Amniotic epithelial cell (primary cell): ENCODE results near the gene LMOD2.
A peak's percentile ranks its signal among the peaks of the same experiment; 100 is the strongest.
"Not testable (repeated sequence)": the region's sequence is repeated elsewhere in the genome, so short reads cannot be mapped to it uniquely, and the experiment has no call there.

ENCODE experiments used
- DNase-seq: peaks from one replicate; pipeline ENCODE4 v3.0.0-alpha.2; 2010; ENCODE audit warnings: low read depth

LMOD2 gene, protein sequence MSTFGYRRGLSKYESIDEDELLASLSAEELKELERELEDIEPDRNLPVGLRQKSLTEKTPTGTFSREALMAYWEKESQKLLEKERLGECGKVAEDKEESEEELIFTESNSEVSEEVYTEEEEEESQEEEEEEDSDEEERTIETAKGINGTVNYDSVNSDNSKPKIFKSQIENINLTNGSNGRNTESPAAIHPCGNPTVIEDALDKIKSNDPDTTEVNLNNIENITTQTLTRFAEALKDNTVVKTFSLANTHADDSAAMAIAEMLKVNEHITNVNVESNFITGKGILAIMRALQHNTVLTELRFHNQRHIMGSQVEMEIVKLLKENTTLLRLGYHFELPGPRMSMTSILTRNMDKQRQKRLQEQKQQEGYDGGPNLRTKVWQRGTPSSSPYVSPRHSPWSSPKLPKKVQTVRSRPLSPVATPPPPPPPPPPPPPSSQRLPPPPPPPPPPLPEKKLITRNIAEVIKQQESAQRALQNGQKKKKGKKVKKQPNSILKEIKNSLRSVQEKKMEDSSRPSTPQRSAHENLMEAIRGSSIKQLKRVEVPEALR

DNA sequence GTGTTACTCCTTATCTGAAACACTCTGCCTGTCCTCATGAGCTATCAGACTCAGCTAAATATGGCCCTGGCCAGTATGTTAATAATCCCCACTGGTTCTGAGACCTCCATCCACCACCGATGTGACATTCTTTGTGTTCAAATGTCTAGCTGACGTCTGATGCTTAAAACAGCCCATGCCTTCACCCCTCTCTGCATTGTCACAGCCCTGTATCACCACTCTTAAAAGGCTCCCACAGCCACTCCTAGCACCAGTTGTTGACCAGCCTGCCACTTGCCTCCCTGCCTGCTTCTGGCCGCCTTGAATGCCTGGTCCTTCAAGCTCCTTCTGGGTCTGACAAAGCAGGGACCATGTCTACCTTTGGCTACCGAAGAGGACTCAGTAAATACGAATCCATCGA is at the start of gene LMOD2:
LMOD2 (plus strand) TSS at position 253 of the 400 bp plus-strand sequence; CDS start at position 351, 98 bp downstream.
- no peak for DNase-seq

GRCh38 chr7:123607423-123607975 is 48.2 kb upstream of the LMOD2 start:
- no peak for DNase-seq

GRCh38 chr7:123608991-123609882 is 46.4 kb upstream of the LMOD2 start:
- DNase-seq: no peak

DNA sequence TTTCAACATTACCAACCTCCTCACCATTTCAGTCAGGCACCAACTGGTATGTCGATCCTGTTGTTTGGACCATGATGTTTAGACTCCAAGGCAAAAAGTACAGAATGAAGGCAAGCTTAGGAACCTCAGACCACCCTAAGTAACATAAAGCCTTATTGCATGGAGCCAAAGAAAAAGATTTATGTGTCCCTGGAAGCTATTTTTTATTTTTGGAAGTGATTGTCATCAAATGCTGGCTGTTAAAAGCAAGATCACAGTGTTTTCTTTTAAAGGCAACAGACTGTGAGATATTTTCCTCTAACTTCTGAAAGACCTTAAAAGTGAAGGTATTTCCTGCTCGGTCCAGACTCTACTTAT is 45.8 kb upstream of the LMOD2 start:
- DNase-seq: no peak

DNA sequence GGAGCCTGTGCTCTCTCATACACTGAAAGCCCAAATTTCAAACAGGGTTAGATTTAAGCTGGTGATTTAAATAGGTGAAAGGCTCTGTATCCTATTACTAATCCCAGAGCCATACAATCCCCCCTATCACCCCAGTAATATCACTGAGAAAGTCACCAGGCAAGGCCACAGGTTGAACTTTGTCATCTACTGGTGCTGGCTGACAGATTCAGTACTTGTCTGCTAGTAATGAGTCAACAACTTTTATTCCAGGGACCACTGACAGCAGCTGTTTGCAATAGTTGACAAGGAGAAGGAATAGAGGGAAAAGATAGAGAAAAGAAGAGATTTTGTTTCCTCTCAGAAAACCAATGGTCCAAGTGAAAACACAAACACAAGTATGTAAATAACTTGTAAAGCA is 43.6 kb upstream of the LMOD2 start:
- no peak for DNase-seq

DNA sequence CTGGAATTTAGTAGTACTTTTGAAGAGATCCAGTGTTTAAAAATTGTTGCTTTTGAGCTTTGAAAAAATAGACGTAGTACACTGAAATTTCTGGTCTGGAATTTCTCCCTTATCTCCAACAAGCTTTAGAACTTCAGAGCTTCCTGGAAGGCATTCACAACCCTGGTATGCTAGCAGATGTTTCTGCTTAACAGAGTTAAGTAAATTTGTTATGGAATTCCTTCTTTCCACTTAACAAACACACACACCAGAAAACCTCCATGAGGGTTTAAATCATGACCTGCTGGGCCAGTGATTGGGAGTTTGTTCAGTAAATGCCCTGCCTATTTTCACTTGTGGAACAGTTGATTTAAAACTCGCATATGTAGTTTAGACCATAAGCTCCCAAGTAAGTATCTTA is 40.3 kb upstream of the LMOD2 start:
- peak; percentile 87 for DNase-seq

GRCh38 chr7:123616223-123616622 is 39.4 kb upstream of the LMOD2 start:
- DNase-seq: peak; percentile 43

- DNase-seq: no peak
These were observed 34.0 kb upstream of the LMOD2 start for GRCh38 chr7:123621707-123622106.

DNA sequence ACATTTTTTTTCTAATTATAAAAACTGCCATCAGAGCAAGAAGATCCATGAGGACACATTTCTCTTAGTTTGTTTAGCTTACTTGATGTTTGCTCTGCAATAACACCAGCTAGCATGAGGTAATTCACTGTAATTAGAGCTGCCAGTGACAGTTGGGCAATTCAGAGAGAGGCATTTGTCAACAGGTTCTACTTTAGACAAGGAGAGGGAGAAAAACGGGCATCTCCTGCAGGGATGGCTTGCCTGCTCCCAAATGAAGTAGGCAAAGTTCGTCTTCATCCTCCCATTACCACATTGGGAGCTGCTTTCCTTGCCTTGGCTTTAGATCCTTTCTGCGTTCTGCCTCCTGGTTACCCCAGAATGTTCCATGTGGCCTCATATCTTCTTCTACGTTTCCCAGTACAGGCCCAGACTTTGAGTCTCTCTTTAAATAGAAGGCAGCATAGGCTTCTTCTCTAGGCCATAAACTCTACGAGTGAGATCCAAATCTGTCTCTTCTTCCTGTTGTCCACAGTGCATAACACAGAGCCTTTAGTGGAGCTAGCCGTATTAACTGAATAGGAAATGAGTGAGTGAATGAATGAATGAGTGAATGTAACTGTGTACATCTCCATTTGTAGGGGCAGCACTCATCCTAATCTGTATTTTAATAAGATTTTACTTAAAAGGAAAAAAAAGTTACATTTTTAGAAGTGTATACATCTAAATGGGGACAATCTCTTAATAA is 32.8 kb upstream of the LMOD2 start:
- peak; percentile 40 for DNase-seq

DNA sequence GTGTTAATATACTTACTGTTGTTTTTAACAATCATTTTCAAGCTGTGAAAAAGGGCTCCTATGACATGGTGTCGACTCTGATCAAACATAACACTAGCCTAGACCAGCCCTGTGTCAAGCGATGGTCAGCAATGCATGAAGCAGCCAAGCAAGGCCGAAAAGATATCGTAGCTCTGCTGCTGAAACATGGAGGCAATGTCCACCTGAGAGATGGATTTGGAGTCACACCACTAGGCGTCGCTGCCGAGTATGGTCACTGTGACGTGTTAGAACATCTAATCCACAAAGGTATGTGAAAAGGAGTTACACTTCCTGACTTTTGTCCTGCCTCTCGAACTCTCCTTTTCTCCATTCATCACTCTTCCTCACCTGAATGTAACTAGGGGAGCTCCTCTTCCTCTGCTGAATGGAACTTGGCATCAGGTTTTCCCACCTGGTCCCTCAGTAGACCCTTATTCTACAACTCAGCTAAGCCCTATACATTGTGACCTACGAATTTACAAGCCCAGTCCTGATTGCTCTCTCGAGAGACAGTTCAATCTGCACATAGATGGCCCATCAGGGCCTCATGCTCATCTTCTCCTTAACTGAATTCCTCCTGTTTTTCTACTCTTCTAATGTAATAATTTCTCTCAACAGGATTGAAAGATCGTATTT is 31.0 kb upstream of the LMOD2 start:
- peak; percentile 36 for DNase-seq

DNA sequence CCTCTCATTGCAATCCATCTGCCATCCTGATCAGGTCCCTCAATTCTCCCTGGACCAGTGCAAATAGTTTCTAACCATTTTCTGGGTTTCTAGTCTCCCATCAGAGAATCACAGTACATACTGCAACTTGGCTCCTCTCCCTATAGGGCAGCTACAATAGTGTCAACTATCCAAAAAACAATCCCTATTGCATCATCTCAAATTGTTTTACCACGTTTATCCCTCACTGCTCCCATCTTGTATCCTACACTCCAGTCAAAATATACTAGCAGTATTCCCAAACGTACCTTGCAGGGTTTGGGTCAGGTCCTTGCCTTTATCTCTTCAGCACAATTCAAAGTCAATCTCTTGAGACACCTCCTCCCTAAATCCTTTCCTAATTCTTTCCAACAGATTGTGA is 30.4 kb upstream of the LMOD2 start:
- DNase-seq: no peak

GRCh38 chr7:123627851-123628250 is 27.8 kb upstream of the LMOD2 start:
- DNase-seq: no peak

DNA sequence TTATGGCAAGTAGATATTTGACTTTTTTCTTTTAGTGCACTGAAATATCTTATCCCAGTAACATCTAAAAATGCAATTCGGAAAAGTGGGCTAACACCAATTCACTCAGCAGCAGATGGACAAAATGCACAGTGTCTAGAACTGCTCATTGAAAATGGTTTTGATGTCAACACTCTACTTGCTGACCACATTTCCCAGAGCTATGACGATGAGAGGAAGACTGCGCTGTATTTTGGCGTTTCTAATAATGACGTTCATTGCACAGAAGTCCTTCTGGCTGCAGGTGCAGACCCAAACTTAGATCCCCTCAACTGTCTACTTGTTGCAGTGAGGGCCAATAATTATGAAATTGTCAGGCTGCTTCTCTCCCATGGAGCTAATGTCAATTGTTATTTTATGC is 26.8 kb upstream of the LMOD2 start:
- DNase-seq: no peak

- no peak for DNase-seq
These were observed 26.4 kb upstream of the LMOD2 start for GRCh38 chr7:123629281-123629680.

DNA sequence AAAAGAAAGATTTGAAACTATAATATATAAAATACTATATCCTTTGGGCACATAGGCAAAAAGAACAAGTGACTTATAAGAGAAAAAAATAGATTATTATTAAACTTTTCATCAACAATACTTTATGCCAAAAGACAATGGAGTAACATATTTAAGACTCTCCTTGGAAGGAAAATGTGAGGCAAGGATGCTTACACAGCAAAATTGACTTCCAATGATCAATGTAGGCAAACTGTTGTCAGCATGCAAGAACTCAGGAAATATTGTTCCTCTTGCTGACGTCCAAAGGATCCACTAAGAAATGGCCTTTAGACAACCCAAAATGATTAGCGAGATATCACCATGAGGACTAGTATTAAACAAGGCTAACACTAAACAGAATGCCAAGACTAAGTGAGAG is 22.9 kb upstream of the LMOD2 start:
- no peak for DNase-seq

GRCh38 chr7:123633553-123633952 is 22.1 kb upstream of the LMOD2 start:
- DNase-seq: peak; percentile 66

GRCh38 chr7:123634011-123634573 is 21.6 kb upstream of the LMOD2 start:
- DNase-seq: not testable (repeated sequence)

DNA sequence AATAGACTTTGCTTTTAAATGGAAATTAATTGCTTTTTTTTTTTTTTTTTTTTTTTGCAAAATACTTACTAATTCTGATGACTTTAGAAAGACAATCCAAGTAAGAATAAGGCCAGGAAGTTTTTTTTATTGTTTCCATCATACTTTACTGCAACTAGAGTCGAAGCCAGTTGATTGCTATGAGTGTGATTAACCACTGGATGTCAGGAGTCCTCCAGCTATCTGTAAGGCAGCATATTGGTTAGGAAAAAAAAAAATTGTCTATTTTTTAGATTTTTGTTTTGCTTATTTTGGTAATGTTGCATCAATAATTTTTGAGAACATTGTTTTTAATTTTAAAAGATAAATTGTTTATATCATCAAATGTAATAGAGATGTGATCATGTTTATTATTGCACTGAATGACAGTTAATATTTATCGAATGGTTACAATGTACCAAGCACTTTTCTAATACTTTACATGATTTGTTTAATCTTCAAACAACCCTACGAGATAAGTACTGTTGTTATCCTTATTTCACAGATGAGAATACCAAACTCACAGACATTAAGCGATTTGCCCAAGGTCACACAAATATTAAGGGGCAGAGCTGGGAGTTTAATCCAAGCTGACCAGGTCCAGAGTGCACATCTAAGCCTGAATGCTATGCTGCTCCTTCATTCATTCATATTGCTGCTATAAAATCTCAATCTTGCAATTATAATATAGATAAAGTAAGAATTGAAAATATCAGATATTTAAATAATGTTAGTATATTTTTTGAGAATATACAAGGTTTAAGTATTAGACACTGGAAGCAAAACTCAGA is 19.9 kb upstream of the LMOD2 start:
- peak; percentile 52 for DNase-seq

GRCh38 chr7:123637203-123637602 is 18.5 kb upstream of the LMOD2 start:
- DNase-seq: peak; percentile 24

- DNase-seq: no peak
These were observed 17.8 kb upstream of the LMOD2 start for GRCh38 chr7:123637878-123638277.
